ENCODE measurements around the gene GPT2. TPM values are rescaled to one million over a fixed set of nuclear protein-coding genes. Genes with fewer than 3 reads are reported as not detected.
A peak's percentile ranks its signal among the peaks of the same experiment; 100 is the strongest.

The GPT2 gene
- total RNA-seq, 1 donor from 2014 or later = 70.2 TPM

- DNase-seq (ENCODE audit: low read depth) (no peak), FAIRE-seq (no peak)
- Mint-ChIP-seq H3K4me1 (ENCODE audit: low read depth, unreplicated experiment) (peaks cover 22% of the 10 kb centered on the region), H3K9me3 (ENCODE audit: unreplicated experiment) (no peaks in the 10 kb centered on the region), H3K27me3 (ENCODE audit: low read depth, unreplicated experiment) (no peaks in the 10 kb centered on the region), H3K27ac (ENCODE audit: unreplicated experiment) (peak overlapping the region; percentile 69), H3K4me3 (ENCODE audit: unreplicated experiment) (peak overlapping the region; percentile 50), H3K36me3 (ENCODE audit: low read depth, unreplicated experiment) (peaks cover 6% of the 10 kb centered on the region)
- Histone ChIP-seq H3K4me1 (ENCODE audit: insufficient read depth, low read length) (peaks cover 24% of the 10 kb centered on the region), H3K9me3 (ENCODE audit: insufficient read depth, low read depth, low read length) (no peaks in the 10 kb centered on the region), H2AFZ (ENCODE audit: low read depth, low read length) (no peak overlapping the region), H3K4me3 (ENCODE audit: insufficient read depth, low read depth, low read length) (no peak overlapping the region), H3K27ac (ENCODE audit: low read depth, low read length) (no peak overlapping the region), H3K4me2 (ENCODE audit: low read length) (no peak overlapping the region), H3K27me3 (ENCODE audit: insufficient read depth, low read length) (no peaks in the 10 kb centered on the region), H3K36me3 (ENCODE audit: insufficient read depth, low read length) (no peaks in the 10 kb centered on the region), H3K79me2 (ENCODE audit: insufficient read depth, low read length) (peaks cover 48% of the 10 kb centered on the region), H4K20me1 (ENCODE audit: insufficient read depth, low read length) (peaks cover 38% of the 10 kb centered on the region), H3K9ac (ENCODE audit: low read length) (no peak overlapping the region)
- no peak for TF ChIP-seq CTCF (IDR thresholded peaks at IDR 0.05; ENCODE audit: insufficient read depth, low read depth, low read length)
- TF ChIP-seq EZH2 (IDR thresholded peaks at IDR 0.05; ENCODE audit: insufficient read depth, low read length) = no peak
These were observed 3.3 kb downstream of the GPT2 start for GRCh38 chr16:46887524-46887854.

- H3K4me2 ChIP-seq (ENCODE audit: low read length) = no peak overlapping the region
- H2AFZ ChIP-seq (ENCODE audit: low read depth, low read length) = no peak overlapping the region
- H3K36me3 ChIP-seq (ENCODE audit: insufficient read depth, low read length) = no peaks in the 10 kb centered on the region
- Mint-ChIP-seq H3K27ac (ENCODE audit: unreplicated experiment) (no peak overlapping the region), H3K27me3 (ENCODE audit: low read depth, unreplicated experiment) (no peaks in the 10 kb centered on the region), H3K9me3 (ENCODE audit: unreplicated experiment) (no peaks in the 10 kb centered on the region), H3K4me1 (ENCODE audit: low read depth, unreplicated experiment) (peaks cover 22% of the 10 kb centered on the region), H3K36me3 (ENCODE audit: low read depth, unreplicated experiment) (peaks cover 9% of the 10 kb centered on the region), H3K4me3 (ENCODE audit: unreplicated experiment) (no peak overlapping the region)
- H3K9me3 ChIP-seq (ENCODE audit: insufficient read depth, low read depth, low read length) = no peaks in the 10 kb centered on the region
- H4K20me1 ChIP-seq (ENCODE audit: insufficient read depth, low read length) = peaks cover 53% of the 10 kb centered on the region
- H3K79me2 ChIP-seq (ENCODE audit: insufficient read depth, low read length) = peaks cover 64% of the 10 kb centered on the region
- no peak for FAIRE-seq
- H3K4me3 ChIP-seq (ENCODE audit: insufficient read depth, low read depth, low read length) = no peak overlapping the region
- H3K27me3 ChIP-seq (ENCODE audit: insufficient read depth, low read length) = no peaks in the 10 kb centered on the region
- TF ChIP-seq CTCF (IDR thresholded peaks at IDR 0.05; ENCODE audit: insufficient read depth, low read depth, low read length) (no peak), EZH2 (IDR thresholded peaks at IDR 0.05; ENCODE audit: insufficient read depth, low read length) (no peak)
- H3K27ac ChIP-seq (ENCODE audit: low read depth, low read length) = no peak overlapping the region
- DNase-seq (ENCODE audit: low read depth) = no peak
- no peak overlapping the region for H3K9ac ChIP-seq (ENCODE audit: low read length)
- peaks cover 23% of the 10 kb centered on the region for H3K4me1 ChIP-seq (ENCODE audit: insufficient read depth, low read length)
These were observed 5.2 kb downstream of the GPT2 start for GRCh38 chr16:46889245-46889941.

- no peaks in the 10 kb centered on the region for H3K9me3 Mint-ChIP-seq (ENCODE audit: unreplicated experiment)
- Histone ChIP-seq H4K20me1 (ENCODE audit: insufficient read depth, low read length) (peaks cover 56% of the 10 kb centered on the region), H3K27me3 (ENCODE audit: insufficient read depth, low read length) (no peaks in the 10 kb centered on the region), H2AFZ (ENCODE audit: low read depth, low read length) (no peak overlapping the region), H3K9ac (ENCODE audit: low read length) (no peak overlapping the region), H3K27ac (ENCODE audit: low read depth, low read length) (no peak overlapping the region), H3K4me2 (ENCODE audit: low read length) (no peak overlapping the region), H3K9me3 (ENCODE audit: insufficient read depth, low read depth, low read length) (no peaks in the 10 kb centered on the region), H3K4me1 (ENCODE audit: insufficient read depth, low read length) (peaks cover 25% of the 10 kb centered on the region), H3K79me2 (ENCODE audit: insufficient read depth, low read length) (peaks cover 63% of the 10 kb centered on the region), H3K4me3 (ENCODE audit: insufficient read depth, low read depth, low read length) (no peak overlapping the region), H3K36me3 (ENCODE audit: insufficient read depth, low read length) (no peaks in the 10 kb centered on the region)
- no peaks in the 10 kb centered on the region for H3K27me3 Mint-ChIP-seq (ENCODE audit: low read depth, unreplicated experiment)
- peaks cover 22% of the 10 kb centered on the region for H3K4me1 Mint-ChIP-seq (ENCODE audit: low read depth, unreplicated experiment)
- DNase-seq (ENCODE audit: low read depth) (no peak), FAIRE-seq (no peak)
- no peak overlapping the region for H3K4me3 Mint-ChIP-seq (ENCODE audit: unreplicated experiment)
- H3K36me3 Mint-ChIP-seq (ENCODE audit: low read depth, unreplicated experiment) = peaks cover 9% of the 10 kb centered on the region
- TF ChIP-seq EZH2 (IDR thresholded peaks at IDR 0.05; ENCODE audit: insufficient read depth, low read length) (no peak), CTCF (IDR thresholded peaks at IDR 0.05; ENCODE audit: insufficient read depth, low read depth, low read length) (no peak)
- no peak overlapping the region for H3K27ac Mint-ChIP-seq (ENCODE audit: unreplicated experiment)
These were observed 5.8 kb downstream of the GPT2 start for GRCh38 chr16:46889942-46890300.

Data from astrocyte (in vitro differentiated cells and primary cell).